Measurements from ENCODE around the gene ZNF714. TPM values are rescaled to one million over a fixed set of nuclear protein-coding genes. Genes with fewer than 3 reads are reported as not detected.

ZNF714 gene
- total RNA-seq, 1 donor: 9.7 TPM

DNA sequence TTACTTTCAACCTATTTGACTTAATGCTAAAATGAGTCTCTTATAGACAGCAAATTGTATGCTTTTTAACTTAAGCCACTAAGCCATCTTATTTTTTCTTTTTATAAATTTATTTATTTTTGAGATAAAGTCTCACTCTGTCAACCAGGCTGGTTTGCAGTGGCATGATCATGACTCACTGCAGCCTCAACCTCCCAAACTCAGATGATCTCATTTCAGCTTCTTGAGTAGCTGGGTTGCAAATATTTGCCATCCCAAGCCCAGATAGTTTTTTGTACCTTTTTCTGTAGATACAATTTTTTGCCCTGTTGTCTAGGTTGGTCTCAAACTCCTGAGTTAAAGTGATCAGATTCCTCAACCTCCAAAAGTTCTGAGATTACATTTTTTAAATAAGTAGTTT lies 27.1 kb downstream of the ZNF714 start:
- TF ChIP-seq, protein P1, sequence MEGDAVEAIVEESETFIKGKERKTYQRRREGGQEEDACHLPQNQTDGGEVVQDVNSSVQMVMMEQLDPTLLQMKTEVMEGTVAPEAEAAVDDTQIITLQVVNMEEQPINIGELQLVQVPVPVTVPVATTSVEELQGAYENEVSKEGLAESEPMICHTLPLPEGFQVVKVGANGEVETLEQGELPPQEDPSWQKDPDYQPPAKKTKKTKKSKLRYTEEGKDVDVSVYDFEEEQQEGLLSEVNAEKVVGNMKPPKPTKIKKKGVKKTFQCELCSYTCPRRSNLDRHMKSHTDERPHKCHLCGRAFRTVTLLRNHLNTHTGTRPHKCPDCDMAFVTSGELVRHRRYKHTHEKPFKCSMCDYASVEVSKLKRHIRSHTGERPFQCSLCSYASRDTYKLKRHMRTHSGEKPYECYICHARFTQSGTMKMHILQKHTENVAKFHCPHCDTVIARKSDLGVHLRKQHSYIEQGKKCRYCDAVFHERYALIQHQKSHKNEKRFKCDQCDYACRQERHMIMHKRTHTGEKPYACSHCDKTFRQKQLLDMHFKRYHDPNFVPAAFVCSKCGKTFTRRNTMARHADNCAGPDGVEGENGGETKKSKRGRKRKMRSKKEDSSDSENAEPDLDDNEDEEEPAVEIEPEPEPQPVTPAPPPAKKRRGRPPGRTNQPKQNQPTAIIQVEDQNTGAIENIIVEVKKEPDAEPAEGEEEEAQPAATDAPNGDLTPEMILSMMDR (IDR thresholded peaks at IDR 0.05; ENCODE audit: insufficient read depth, low read length): no peak
- no peak overlapping the region for H3K4me3 ChIP-seq (ENCODE audit: low read depth, low read length)
- peak; percentile 5 for DNase-seq (ENCODE audit: low read depth)

- no peak overlapping the region for H3K4me3 ChIP-seq (ENCODE audit: low read depth, low read length)
- TF ChIP-seq, protein P1 (IDR thresholded peaks at IDR 0.05; ENCODE audit: insufficient read depth, low read length): no peak
- DNase-seq (ENCODE audit: low read depth): no peak
These were observed 28.2 kb downstream of the ZNF714 start for GRCh38 chr19:21110183-21110582.

GRCh38 chr19:21115430-21115829 lies 33.4 kb downstream of the ZNF714 start:
- TF ChIP-seq, protein P1 (IDR thresholded peaks at IDR 0.05; ENCODE audit: insufficient read depth, low read length): no peak
- H3K4me3 ChIP-seq (ENCODE audit: low read depth, low read length): no peak overlapping the region
- no peak for DNase-seq (ENCODE audit: low read depth)

- TF ChIP-seq, protein P1 (IDR thresholded peaks at IDR 0.05; ENCODE audit: insufficient read depth, low read length): no peak
- no peak overlapping the region for H3K4me3 ChIP-seq (ENCODE audit: low read depth, low read length)
- DNase-seq (ENCODE audit: low read depth): no peak
These were observed 35.3 kb downstream of the ZNF714 start for GRCh38 chr19:21117041-21117907.

DNA sequence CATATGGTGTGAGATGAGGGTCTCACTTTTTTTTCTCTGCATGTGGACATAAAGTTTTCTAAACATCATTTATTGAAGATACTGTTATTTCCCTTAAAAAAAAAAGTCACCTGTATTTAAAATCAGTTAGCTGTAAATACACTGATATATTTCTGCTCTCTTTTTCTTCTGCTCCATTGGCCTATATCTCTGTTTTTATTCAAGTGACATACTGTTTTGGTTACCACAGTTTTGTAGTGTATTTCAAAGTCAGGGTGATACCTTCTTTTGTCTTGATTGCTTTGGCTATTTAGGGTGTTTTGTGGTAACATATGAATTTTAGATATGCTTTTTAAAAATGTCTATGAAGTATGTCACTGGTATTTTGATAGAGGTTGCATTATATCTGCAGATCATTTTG lies 44.1 kb downstream of the ZNF714 start:
- H3K4me3 ChIP-seq (ENCODE audit: low read depth, low read length): no peak overlapping the region
- TF ChIP-seq, protein P1 (IDR thresholded peaks at IDR 0.05; ENCODE audit: insufficient read depth, low read length): no peak
- DNase-seq (ENCODE audit: low read depth): no peak

DNA sequence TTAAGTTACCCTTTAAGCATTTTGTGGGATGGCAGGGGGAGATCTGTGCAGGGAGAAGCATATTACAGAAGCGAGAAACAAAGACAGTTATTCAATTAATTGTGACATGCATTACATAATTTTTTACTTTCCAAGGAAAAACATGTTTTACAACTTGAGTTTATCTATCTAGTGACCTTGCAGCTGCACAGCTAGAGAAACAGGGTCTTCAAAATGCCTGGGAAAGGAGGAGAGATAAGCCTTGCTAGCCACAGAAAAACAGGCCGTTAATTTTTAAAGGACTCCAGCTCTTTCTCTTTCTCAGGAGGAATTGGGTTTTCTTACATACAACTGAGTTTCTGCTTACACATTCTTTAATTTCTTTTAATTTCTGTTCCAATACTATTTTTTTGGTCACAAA lies 45.0 kb downstream of the ZNF714 start:
- H3K4me3 ChIP-seq (ENCODE audit: low read depth, low read length): no peak overlapping the region
- DNase-seq (ENCODE audit: low read depth): no peak
- TF ChIP-seq, protein P1 (IDR thresholded peaks at IDR 0.05; ENCODE audit: insufficient read depth, low read length): no peak
